ENCODE measurements around the gene KIF22. TPM values are rescaled to one million over a fixed set of nuclear protein-coding genes. Genes with fewer than 3 reads are reported as not detected.

KIF22 gene
- total RNA-seq, 2 donors from 2014 or later, result 10.1 to 17.1 TPM

- no peak overlapping the region for H3K4me3 ChIP-seq
- no peaks in the 10 kb centered on the region for H3K9me3 ChIP-seq
- DNase-seq (ENCODE audit: low spot score), result no peak
- TF ChIP-seq, protein P1, sequence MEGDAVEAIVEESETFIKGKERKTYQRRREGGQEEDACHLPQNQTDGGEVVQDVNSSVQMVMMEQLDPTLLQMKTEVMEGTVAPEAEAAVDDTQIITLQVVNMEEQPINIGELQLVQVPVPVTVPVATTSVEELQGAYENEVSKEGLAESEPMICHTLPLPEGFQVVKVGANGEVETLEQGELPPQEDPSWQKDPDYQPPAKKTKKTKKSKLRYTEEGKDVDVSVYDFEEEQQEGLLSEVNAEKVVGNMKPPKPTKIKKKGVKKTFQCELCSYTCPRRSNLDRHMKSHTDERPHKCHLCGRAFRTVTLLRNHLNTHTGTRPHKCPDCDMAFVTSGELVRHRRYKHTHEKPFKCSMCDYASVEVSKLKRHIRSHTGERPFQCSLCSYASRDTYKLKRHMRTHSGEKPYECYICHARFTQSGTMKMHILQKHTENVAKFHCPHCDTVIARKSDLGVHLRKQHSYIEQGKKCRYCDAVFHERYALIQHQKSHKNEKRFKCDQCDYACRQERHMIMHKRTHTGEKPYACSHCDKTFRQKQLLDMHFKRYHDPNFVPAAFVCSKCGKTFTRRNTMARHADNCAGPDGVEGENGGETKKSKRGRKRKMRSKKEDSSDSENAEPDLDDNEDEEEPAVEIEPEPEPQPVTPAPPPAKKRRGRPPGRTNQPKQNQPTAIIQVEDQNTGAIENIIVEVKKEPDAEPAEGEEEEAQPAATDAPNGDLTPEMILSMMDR (IDR thresholded peaks at IDR 0.05), result no peak
- no peaks in the 10 kb centered on the region for H3K27me3 ChIP-seq
- peak overlapping the region; percentile 94 to 96 for H3K27ac ChIP-seq
- H3K36me3 ChIP-seq, result peaks cover 14% of the 10 kb centered on the region
- peaks cover 0 to 75% of the 10 kb centered on the region in 2 donors for H3K4me1 ChIP-seq
These were observed 19.5 kb downstream of the KIF22 start for GRCh38 chr16:29809850-29810698.

- Histone ChIP-seq H3K36me3 (peaks cover 14% of the 10 kb centered on the region), H3K4me1 (peaks cover 0 to 78% of the 10 kb centered on the region in 2 donors), H3K9me3 (no peaks in the 10 kb centered on the region), H3K27ac (peak overlapping the region; percentile 94 to 96), H3K4me3 (peak overlapping the region; percentile 55 to 64), H3K27me3 (no peaks in the 10 kb centered on the region)
- TF ChIP-seq, protein P1 (IDR thresholded peaks at IDR 0.05), result no peak
- no peak for DNase-seq (ENCODE audit: low spot score)
These were observed 20.2 kb downstream of the KIF22 start for GRCh38 chr16:29810699-29811169.

- Histone ChIP-seq H3K9me3 (no peaks in the 10 kb centered on the region), H3K27me3 (no peaks in the 10 kb centered on the region), H3K4me3 (peak overlapping the region; percentile 55 to 64), H3K36me3 (peaks cover 14% of the 10 kb centered on the region), H3K27ac (peak overlapping the region; percentile 94 to 96), H3K4me1 (peaks cover 0 to 78% of the 10 kb centered on the region in 2 donors)
- TF ChIP-seq, protein P1 (IDR thresholded peaks at IDR 0.05), result peak in 1 of 2 donors; percentile 16
- peak; percentile 97 for DNase-seq (ENCODE audit: low spot score)
These were observed 20.8 kb downstream of the KIF22 start for GRCh38 chr16:29811170-29811895.

GRCh38 chr16:29811896-29812665 is 21.5 kb downstream of the KIF22 start, which contains the start of gene PRRT2:
Gene PRRT2, plus strand, starts transcription at chr16:29812193. Its CDS starts 862 bp downstream, at chr16:29813055.
- Histone ChIP-seq H3K36me3 (peaks cover 14% of the 10 kb centered on the region), H3K4me3 (peak within 1 kb of the TSS; percentile 55 to 64), H3K27ac (peak within 1 kb of the TSS; percentile 94 to 96), H3K4me1 (peaks cover 0 to 85% of the 10 kb centered on the region in 2 donors), H3K27me3 (no peaks in the 10 kb centered on the region), H3K9me3 (no peaks in the 10 kb centered on the region)
- DNase-seq (ENCODE audit: low spot score), result no peak
- TF ChIP-seq, protein P1 (IDR thresholded peaks at IDR 0.05), result no peak

Data from right atrium auricular region (tissue), 2 donors.